Renal cortex interstitium (tissue), 11 donors: ENCODE data around the gene TNNI3K. TPM values are rescaled to one million over a fixed set of nuclear protein-coding genes. Genes with fewer than 3 reads are reported as not detected.
A peak's percentile ranks its signal among the peaks of the same experiment; 100 is the strongest.

Experiments
- DNase-seq, 11 donors: peaks; one replicate each; pipeline ENCODE4 v3.0.0-alpha.2; 2013; ENCODE audit warnings: low read depth in 9 of 11, low spot score in 4 of 11; ENCODE audit errors: extremely low read depth in 1 of 11
- polyA plus RNA-seq, 3 donors: library from polyadenylated mRNA; unstranded; fragments of 120-200 nt; gene quantifications; one replicate each; pipeline ENCODE4 v1.2.1, GENCODE V29; 2013; ENCODE audit not compliant: insufficient read length in 3 of 3

The TNNI3K gene
- polyA plus RNA-seq, 3 donors = 1.1 to 2.7 (median 1.5) TPM

- DNase-seq = no peak
Measured at GRCh38 chr1:74367175-74367813, 132.1 kb downstream of the TNNI3K start.

DNA sequence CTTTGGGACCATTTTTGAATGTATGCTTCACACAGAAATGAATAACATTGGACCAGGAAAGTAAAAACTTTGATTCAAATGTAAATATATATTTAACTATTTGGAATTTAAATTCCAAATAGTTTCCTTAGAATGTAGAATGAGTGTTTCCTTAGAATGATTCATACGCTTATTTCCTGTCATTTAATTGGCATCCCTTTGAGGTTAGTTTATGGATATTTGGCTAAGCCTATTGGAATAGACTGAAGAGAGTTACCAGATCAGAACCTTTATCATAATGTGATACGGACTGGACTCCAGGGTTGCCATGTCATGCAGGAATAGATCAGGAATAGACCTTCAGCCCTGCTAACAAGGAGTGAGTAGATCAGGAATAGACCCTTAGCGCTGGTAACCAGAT is 133.1 kb downstream of the TNNI3K start:
- DNase-seq = no peak

GRCh38 chr1:74375376-74375775 is 140.2 kb downstream of the TNNI3K start:
- no peak for DNase-seq

DNA sequence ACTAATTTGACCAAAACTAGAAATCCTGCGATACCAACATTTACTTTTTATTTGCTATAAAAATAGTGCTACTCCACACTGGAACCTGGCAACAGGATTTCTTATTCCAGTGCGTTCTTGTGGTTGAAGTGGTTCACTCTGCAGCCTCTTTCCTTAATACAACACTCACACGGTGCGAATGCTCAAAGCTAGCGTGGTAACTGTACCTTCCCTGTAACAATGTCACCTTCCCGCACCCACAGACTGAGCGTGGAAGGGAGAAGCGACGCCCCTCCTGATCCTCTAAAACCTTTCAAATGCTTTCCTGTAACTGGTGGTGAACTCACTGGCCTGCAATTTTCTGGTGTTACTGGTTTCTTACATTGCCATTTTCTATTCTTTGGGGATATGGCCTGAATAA is 145.1 kb downstream of the TNNI3K start:
- DNase-seq = no peak

DNA sequence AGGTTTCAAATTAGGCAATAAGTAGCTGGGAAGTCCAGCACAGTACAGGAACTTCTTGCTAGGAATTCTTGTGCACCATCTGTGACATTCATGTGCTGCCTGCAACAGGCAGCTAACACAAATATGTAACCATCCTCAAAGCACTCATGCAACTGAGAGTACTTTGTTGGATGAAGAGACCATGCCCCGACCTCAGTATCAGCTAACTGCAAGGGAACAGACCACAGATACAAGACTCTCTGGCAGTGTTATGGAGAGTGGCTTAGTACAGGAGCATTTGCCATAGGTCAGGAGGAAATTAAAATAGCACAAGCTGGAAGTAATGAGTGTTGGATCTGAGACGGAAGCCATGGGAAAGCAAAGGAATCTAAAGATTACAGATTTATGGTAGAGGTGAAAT is 153.7 kb downstream of the TNNI3K start:
- DNase-seq = no peak

- no peak for DNase-seq
Measured at GRCh38 chr1:74392186-74392585, 157.0 kb downstream of the TNNI3K start.

DNA sequence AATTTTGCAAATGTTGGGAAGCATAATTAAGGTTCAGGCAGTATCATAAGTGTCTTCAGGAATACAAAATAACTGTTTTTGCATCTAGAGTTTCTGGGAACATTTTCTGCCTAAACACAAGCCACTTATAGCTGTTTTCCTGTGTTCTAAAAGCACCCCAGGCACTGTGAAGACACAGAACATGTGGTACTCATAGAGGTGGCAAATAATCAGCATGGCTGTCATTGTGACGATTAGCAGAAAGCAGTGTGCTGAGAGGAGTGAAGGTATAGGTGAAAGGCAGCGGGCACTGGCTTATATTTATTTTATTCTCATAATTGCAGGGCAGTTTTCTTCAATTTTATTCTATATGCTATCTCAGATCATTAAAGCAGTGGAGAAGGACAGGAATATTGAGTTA is 157.7 kb downstream of the TNNI3K start:
- DNase-seq = no peak

DNA sequence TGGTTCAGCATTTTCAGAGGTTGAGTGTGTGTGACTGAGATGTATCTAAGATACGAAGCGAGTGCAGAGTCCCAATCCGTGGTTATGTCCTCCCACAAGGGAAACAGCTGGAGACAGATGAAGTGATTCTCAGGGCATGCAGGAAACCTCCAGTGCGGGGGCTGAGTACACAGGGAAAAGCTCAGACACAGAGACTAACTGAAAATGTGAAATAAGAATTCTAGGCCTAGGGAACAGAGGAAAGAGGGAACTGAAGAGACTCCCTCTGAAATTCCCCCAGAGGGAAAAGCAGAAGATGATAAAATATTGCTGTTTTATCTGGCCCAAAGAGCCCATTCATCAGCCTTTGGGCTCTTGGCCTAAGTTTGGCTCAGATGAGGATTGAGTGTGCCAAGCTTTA is 160.4 kb downstream of the TNNI3K start:
- DNase-seq = peak in 8 of 11 donors; percentile 23 to 79 (median 46)

DNA sequence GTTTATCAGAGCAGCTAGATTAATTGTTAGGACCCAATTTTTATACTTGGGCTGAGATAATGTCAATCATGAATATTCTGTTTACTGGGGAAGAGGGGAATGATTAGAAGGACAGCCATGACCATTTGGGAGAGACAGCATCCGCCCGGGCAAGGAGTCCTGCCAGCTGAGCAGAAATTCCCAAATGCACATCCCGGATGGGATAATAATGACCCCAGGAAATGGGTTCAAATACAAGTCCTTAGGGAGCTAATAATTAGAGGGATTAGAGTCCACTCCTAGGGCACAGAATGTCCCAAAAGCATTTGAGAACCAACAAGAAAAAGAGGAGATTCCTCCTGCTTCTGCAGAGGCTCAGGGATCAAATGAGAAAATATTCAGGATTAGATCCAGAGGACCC is 161.3 kb downstream of the TNNI3K start:
- DNase-seq = no peak

- DNase-seq = peak in 8 of 11 donors; percentile 15 to 65 (median 48)
Measured at GRCh38 chr1:74396933-74397332, 161.7 kb downstream of the TNNI3K start.

- no peak for DNase-seq
Measured at GRCh38 chr1:74399249-74399648, 164.1 kb downstream of the TNNI3K start.

DNA sequence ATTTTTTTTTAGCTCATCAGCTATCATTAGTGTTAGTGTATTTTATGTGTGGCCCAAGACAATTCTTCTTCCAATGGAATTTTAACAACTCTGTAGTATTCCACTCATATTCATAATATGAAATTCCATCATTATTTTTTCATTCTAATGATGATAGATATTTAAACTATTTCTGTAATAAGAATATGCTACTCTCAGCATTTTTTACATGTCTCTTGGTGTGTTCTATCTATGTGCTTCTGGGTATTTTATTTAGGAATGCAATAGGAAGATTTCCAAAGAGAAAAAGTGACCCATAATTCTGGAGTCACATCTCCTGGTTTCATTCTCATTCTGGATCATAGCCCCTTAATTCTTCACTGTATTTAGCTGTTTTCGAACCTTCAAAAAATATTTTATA is 167.7 kb downstream of the TNNI3K start:
- no peak for DNase-seq

- DNase-seq = no peak
Measured at GRCh38 chr1:74403606-74404005, 168.4 kb downstream of the TNNI3K start.

- DNase-seq = no peak
Measured at GRCh38 chr1:74406759-74407158, 171.6 kb downstream of the TNNI3K start.

DNA sequence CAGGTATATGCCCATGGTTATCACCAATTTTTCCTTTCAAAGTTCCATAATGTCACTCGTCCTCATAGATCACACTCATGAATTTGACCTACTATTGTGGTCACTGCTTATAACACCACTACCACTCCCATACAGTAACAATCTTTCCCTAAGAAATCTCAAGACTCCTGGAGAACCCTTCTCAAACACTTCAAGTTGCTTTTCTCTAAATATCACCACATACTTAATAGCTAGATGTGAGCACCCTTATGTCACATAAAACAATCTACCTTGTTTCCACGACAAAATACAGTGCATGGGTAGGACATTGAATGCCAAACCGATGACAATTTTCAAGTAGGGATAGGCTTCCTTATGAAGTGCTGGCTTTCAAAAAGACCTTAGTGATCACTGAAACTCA is 172.7 kb downstream of the TNNI3K start:
- no peak for DNase-seq

- no peak for DNase-seq
Measured at GRCh38 chr1:74412244-74412643, 177.1 kb downstream of the TNNI3K start.

DNA sequence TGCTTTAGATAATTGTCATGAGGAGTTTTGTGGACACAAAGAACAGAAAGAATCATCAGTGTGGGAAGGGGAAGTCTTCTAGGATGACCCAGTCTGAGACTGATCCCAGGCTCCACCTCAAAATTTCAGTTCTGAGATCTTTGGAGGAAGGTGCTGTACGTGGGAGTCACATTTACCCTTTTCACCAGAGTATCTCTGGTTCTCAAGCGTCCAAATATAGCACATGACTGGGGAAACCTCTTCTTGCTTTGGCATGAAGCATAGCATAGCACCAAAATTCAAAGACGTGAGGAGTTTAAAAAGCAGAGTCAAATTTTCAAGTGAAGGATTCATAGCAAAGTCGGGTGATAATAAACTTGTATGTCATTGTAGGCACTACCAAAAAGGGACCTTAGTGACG is 180.7 kb downstream of the TNNI3K start:
- no peak for DNase-seq

GRCh38 chr1:74419611-74420010 is 184.4 kb downstream of the TNNI3K start:
- DNase-seq = no peak

DNA sequence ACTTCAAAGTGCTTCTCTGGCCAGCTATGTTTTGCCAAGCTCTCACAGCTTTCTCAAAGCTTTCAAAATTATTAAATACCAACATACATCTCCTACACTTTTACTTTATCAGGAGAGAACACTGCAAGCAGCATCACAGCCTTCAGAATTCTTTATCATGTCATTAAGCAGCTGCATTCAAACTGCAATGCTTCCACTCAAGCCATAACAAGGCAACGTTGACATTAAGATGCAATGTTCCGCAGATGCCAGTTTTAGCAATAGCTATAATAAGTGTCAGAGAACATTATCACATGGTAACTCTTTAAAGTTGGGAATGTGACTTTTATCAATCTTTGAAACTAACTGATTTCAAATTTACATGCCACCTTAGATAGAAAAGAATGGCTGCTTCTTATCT is 185.3 kb downstream of the TNNI3K start:
- no peak for DNase-seq

GRCh38 chr1:74422421-74423292 is 187.5 kb downstream of the TNNI3K start:
- peak in 3 of 11 donors; percentile 6 to 23 (median 16) for DNase-seq

- DNase-seq = no peak
Measured at GRCh38 chr1:74423471-74423870, 188.3 kb downstream of the TNNI3K start.
